CD14-positive monocyte (primary cell): ENCODE results near the gene EEFSEC. TPM values are rescaled to one million over a fixed set of nuclear protein-coding genes. Genes with fewer than 3 reads are reported as not detected.

ENCODE experiments used
- DNase-seq, 3 donors: peaks; one replicate each; pipeline ENCODE4 v3.0.0-alpha.2; 2011 to 2022
- H2AFZ ChIP-seq: 2 replicates; pipeline ENCODE4 v1.6.0; 2012; ENCODE audit warnings: mild to moderate bottlenecking, low read depth, low read length, inconsistent platforms; ENCODE audit not compliant: insufficient read depth, poor library complexity, severe bottlenecking
- H3K27ac ChIP-seq, 2 donors: 1 replicate in 1 of 2; 2 replicates in 1 of 2; pipeline ENCODE4 v1.5.1; 2012 to 2013; ENCODE audit warnings: low read length in 2 of 2, control low read depth in 1 of 2, inconsistent platforms in 1 of 2, low read depth in 1 of 2, mild to moderate bottlenecking in 1 of 2
- H3K27me3 ChIP-seq, 2 donors: one replicate each; pipeline versions ENCODE4 v1.6.0 to v1.6.1; 2011 to 2013; ENCODE audit warnings: low read length in 2 of 2; ENCODE audit not compliant: control insufficient read depth in 2 of 2, insufficient read depth in 2 of 2
- H3K36me3 ChIP-seq, 2 donors: replicated peaks in 1 of 2; 1 replicate in 1 of 2; 2 replicates in 1 of 2; pipeline versions ENCODE4 v1.5.1 to v1.6.1; 2012 to 2013; ENCODE audit warnings: low read length in 2 of 2, control low read depth in 1 of 2, inconsistent platforms in 1 of 2, mild to moderate bottlenecking in 1 of 2; ENCODE audit not compliant: insufficient read depth in 2 of 2, control insufficient read depth in 1 of 2
- H3K4me1 ChIP-seq, 2 donors: 1 replicate in 1 of 2; 2 replicates in 1 of 2; pipeline versions ENCODE4 v1.5.1 to v1.6.1; 2012 to 2013; ENCODE audit warnings: low read length in 2 of 2, control low read depth in 1 of 2, inconsistent platforms in 1 of 2, mild to moderate bottlenecking in 1 of 2, moderate library complexity in 1 of 2; ENCODE audit not compliant: insufficient read depth in 2 of 2, control insufficient read depth in 1 of 2
- H3K4me2 ChIP-seq: replicated peaks from 2 replicates; pipeline ENCODE3; 2012; ENCODE audit warnings: low read length, moderate library complexity, mild to moderate bottlenecking; ENCODE audit not compliant: poor library complexity, severe bottlenecking; ENCODE audit errors: extremely low read depth
- H3K4me3 ChIP-seq, 3 experiments: fragments of 200-600 bp in 1 of 3; sonication (generic) in 1 of 3; replicated peaks in 1 of 3; 1 replicate in 2 of 3; 2 replicates in 1 of 3; pipeline ENCODE4 v1.5.1; 2011 to 2013; ENCODE audit warnings: low read length in 3 of 3, mild to moderate bottlenecking in 3 of 3, control low read depth in 2 of 3, low read depth in 2 of 3, inconsistent platforms in 1 of 3, moderate library complexity in 1 of 3
- H3K79me2 ChIP-seq: 2 replicates; pipeline ENCODE4 v1.6.0; 2012; ENCODE audit warnings: mild to moderate bottlenecking, control low read depth, inconsistent platforms, low read length, moderate library complexity; ENCODE audit not compliant: insufficient read depth
- H3K9ac ChIP-seq: 2 replicates; pipeline ENCODE4 v1.6.0; 2017; ENCODE audit warnings: low read length, mild to moderate bottlenecking; ENCODE audit not compliant: insufficient read depth, poor library complexity, severe bottlenecking
- H3K9me3 ChIP-seq, 2 donors: replicated peaks in 1 of 2; 1 replicate in 1 of 2; 2 replicates in 1 of 2; pipeline versions ENCODE4 v1.5.1 to v1.6.1; 2012 to 2013; ENCODE audit warnings: low read length in 2 of 2, control low read depth in 1 of 2; ENCODE audit not compliant: control insufficient read depth in 1 of 2, insufficient read depth in 1 of 2
- H4K20me1 ChIP-seq: 2 replicates; pipeline ENCODE4 v1.6.0; 2012; ENCODE audit warnings: mild to moderate bottlenecking, low read length, control low read depth, moderate library complexity; ENCODE audit not compliant: insufficient read depth
- H3K27ac Mint-ChIP-seq, 7 donors: one replicate each; pipeline ENCODE4 v1.8.0; 2020; ENCODE audit warnings: mild to moderate bottlenecking in 7 of 7, mixed read lengths in 7 of 7, moderate library complexity in 6 of 7, inconsistent platforms in 2 of 7
- H3K27me3 Mint-ChIP-seq, 3 donors: one replicate each; pipeline ENCODE4 v1.8.0; 2021 to 2022; ENCODE audit warnings: low read depth in 3 of 3, mild to moderate bottlenecking in 3 of 3, mixed read lengths in 3 of 3, moderate library complexity in 3 of 3, inconsistent platforms in 1 of 3
- H3K36me3 Mint-ChIP-seq, 2 donors: one replicate each; pipeline ENCODE4 v1.8.0; 2020; ENCODE audit warnings: mixed read lengths in 2 of 2, inconsistent platforms in 1 of 2, mild to moderate bottlenecking in 1 of 2
- H3K4me1 Mint-ChIP-seq: one replicate; pipeline ENCODE4 v1.8.0; 2020; ENCODE audit warnings: mild to moderate bottlenecking, mixed read lengths
- H3K4me3 Mint-ChIP-seq, 2 donors: one replicate each; pipeline ENCODE4 v1.8.0; 2020; ENCODE audit warnings: mild to moderate bottlenecking in 2 of 2, mixed read lengths in 2 of 2, moderate library complexity in 1 of 2
- H3K9me3 Mint-ChIP-seq, 7 donors: one replicate each; pipeline ENCODE4 v1.8.0; 2020 to 2022; ENCODE audit warnings: mixed read lengths in 7 of 7, mild to moderate bottlenecking in 6 of 7, moderate library complexity in 6 of 7, inconsistent platforms in 2 of 7
- WGBS: methylation state at CpG from one replicate; pipeline ENCODE4 v1.1.5; 2013; ENCODE audit warnings: missing lambda C conversion rate; ENCODE audit not compliant: insufficient coverage; 5-methylcytosine and 5-hydroxymethylcytosine counted together
- intact Hi-C, 2 donors: fragments of 100-400 bp; cut with micrococcal nuclease; formaldehyde crosslinking; loops; one replicate each; pipeline versions ENCODE4 v1.15.0 to v1.15.1; 2023
- polyA plus RNA-seq, 3 donors: library from polyadenylated mRNA; depleted of rRNA in 1 of 3; unstranded in 2 of 3; stranded (reverse) in 1 of 3; fragments of 300-500 nt in 2 of 3; fragments of >200 nt in 1 of 3; fragmentation: Illumina TruSeq in 2 of 3; gene quantifications; 1 replicate in 2 of 3; 2 replicates in 1 of 3; pipeline ENCODE4 v1.2.3, GENCODE V29; 2012 to 2021
- TF ChIP-seq, protein P1 (sequence below): fragments of 200-600 bp; IDR thresholded peaks from one replicate; pipeline ENCODE4 v1.8.0; 2022; ENCODE audit warnings: antibody characterized with exemption, mild to moderate bottlenecking

EEFSEC gene
- polyA plus RNA-seq, 3 donors, result 13.3 to 14.9 (median 14.9) TPM

DNA sequence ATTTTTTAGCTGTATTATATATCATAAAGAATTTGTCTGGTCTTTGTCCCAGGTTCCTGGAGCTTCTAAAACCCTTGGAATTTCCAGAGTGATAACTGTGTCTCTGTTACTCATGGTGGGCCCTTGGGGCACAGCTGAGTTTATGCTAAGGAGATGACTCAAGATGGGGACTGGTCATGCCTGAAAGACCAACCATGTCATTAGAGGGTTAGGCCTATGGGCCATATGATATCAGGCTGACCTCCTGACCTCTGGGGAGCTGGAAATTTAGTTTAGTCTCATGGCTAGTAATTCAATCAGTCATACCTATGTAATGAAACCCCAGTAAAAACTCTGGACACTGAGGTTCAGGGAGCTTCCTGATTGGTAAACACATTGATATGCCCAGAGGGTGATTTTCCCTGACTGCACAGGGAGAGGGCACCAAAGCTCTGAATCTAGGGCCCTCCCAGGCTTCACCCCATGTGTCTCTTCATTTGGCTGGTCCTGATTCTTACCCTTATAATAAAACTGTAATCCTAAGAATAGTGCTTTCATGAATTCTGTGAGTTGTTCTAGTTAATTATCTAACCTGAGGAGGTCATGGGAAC lies 69.6 kb downstream of the EEFSEC start:
- Mint-ChIP-seq H3K27ac (no peak overlapping the region), H3K9me3 (peaks cover 14 to 27% (median 17%) of the 10 kb centered on the region in 7 donors), H3K36me3 (peaks cover 19 to 25% of the 10 kb centered on the region in 2 donors), H3K4me3 (no peak overlapping the region), H3K27me3 (peaks cover 0 to 4% (median 0%) of the 10 kb centered on the region in 3 donors), H3K4me1 (no peaks in the 10 kb centered on the region)
- peaks cover 9% of the 10 kb centered on the region for H4K20me1 ChIP-seq
- H3K79me2 ChIP-seq, result no peaks in the 10 kb centered on the region
- no peak overlapping the region for H3K27ac ChIP-seq
- H3K9ac ChIP-seq, result no peak overlapping the region
- peaks cover 17 to 18% of the 10 kb centered on the region in 2 donors for H3K9me3 ChIP-seq
- no peak overlapping the region for H3K4me3 ChIP-seq
- intact Hi-C loops, result no loop called here
- H3K4me1 ChIP-seq, result no peaks in the 10 kb centered on the region
- H3K27me3 ChIP-seq, result no peaks in the 10 kb centered on the region
- H3K4me2 ChIP-seq, result no peak overlapping the region
- peaks cover 0 to 18% of the 10 kb centered on the region in 2 donors for H3K36me3 ChIP-seq
- H2AFZ ChIP-seq, result no peak overlapping the region
- no peak for DNase-seq
- TF ChIP-seq, protein P1, sequence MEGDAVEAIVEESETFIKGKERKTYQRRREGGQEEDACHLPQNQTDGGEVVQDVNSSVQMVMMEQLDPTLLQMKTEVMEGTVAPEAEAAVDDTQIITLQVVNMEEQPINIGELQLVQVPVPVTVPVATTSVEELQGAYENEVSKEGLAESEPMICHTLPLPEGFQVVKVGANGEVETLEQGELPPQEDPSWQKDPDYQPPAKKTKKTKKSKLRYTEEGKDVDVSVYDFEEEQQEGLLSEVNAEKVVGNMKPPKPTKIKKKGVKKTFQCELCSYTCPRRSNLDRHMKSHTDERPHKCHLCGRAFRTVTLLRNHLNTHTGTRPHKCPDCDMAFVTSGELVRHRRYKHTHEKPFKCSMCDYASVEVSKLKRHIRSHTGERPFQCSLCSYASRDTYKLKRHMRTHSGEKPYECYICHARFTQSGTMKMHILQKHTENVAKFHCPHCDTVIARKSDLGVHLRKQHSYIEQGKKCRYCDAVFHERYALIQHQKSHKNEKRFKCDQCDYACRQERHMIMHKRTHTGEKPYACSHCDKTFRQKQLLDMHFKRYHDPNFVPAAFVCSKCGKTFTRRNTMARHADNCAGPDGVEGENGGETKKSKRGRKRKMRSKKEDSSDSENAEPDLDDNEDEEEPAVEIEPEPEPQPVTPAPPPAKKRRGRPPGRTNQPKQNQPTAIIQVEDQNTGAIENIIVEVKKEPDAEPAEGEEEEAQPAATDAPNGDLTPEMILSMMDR, result no peak

DNA sequence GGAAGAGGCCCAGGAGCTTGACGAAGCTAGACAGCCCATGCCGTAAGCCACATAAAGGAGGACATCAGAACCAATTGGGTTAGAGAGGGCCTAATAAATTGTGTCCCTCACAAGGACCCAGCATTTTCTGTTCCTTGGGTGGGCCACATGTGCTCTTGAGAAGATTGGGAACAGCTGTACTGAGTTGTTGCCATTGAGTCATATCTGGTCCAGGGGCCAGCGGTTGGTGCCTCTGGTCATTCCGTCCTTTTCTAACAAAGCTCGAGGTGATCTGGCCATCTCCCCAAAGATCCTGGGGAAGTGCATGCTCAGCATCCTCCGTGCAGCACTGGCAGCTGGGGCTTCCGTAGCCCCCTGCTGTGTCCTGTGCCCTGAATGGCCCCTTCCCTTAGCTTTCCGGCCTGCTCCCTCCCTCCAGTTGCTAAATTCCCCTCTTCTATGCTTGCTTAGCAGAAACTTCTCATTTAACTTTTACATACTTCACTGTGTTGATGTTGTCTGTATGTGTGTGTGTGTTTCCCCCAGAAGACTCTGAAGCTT lies 73.0 kb downstream of the EEFSEC start:
- peaks cover 0 to 4% (median 0%) of the 10 kb centered on the region in 3 donors for H3K27me3 Mint-ChIP-seq

More for the DNA sequence above, 73.0 kb downstream of the EEFSEC start:
- H2AFZ ChIP-seq, result no peak overlapping the region
- no peak for DNase-seq
- TF ChIP-seq, protein P1, result no peak
- no peaks in the 10 kb centered on the region for H3K4me1 ChIP-seq
- H3K4me1 Mint-ChIP-seq, result no peaks in the 10 kb centered on the region
- intact Hi-C loops, result no loop called here
- peaks cover 10 to 12% of the 10 kb centered on the region in 2 donors for H3K36me3 Mint-ChIP-seq
- no peak overlapping the region for H3K27ac ChIP-seq
- no peak overlapping the region for H3K4me3 ChIP-seq
- no peak overlapping the region for H3K27ac Mint-ChIP-seq
- H4K20me1 ChIP-seq, result peaks cover 9% of the 10 kb centered on the region
- H3K36me3 ChIP-seq, result peaks cover 0 to 9% of the 10 kb centered on the region in 2 donors
- WGBS, result 84% methylated on average over 7 of the region's 8 CpGs
- no peaks in the 10 kb centered on the region for H3K27me3 ChIP-seq
- H3K9me3 Mint-ChIP-seq, result peaks cover 4 to 22% (median 15%) of the 10 kb centered on the region in 7 donors
- H3K9ac ChIP-seq, result no peak overlapping the region
- H3K9me3 ChIP-seq, result peaks cover 17 to 18% of the 10 kb centered on the region in 2 donors
- H3K4me3 Mint-ChIP-seq, result no peak overlapping the region
- no peaks in the 10 kb centered on the region for H3K79me2 ChIP-seq
- H3K4me2 ChIP-seq, result no peak overlapping the region
